ENCODE results near the gene FHOD3. TPM values are rescaled to one million over a fixed set of nuclear protein-coding genes. Genes with fewer than 3 reads are reported as not detected.

The FHOD3 gene
- total RNA-seq, 1 donor from 2014 or later = 0.40 TPM

DNA sequence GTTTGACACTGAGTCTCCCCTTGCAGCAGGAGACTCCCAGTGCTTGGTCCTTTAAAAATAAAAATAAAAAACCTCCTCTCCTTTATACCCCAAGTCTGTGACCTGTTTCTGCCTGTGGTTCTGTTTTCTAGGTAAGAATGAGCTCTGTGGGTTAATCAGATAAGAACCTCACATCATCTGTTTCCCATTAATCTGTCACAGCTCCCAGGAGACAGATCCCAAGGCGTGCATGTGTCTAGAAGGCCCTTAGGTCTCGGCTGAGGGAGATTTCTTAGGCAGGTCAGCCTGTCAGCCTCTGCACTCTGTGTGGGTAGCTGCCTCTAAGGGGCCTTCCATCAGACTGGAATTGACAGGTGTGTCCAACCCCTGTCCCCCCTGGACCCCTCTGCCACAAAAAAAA is 80.7 kb downstream of the FHOD3 start:
- DNase-seq (ENCODE audit: low spot score) = no peak
- ATAC-seq = no peak

DNA sequence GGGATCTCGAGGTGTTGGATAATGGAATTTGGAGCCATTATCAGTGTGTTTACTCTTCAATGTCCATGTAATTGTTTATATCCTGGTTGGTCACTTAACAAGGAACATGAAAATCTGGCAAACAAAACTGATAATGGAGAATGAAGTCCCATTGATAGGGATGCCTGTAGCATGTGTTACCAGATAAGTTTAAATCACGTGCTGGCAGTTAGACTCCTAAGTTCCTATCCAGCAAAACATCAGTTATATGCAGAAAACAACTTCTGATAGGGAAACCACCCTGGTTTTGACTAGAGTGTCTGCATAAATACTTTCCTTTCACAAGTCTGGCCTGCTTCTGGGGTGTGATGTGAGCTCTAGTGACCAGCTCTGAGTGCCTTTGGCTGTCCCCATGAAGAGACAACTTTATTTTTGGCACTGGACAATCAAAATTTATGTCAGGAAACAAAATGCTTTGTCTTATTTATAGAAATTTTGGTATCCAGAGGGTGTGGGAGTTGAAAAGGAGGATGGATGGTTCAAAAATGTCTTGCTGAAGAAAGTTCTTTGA is 82.0 kb downstream of the FHOD3 start:
- no peak for DNase-seq (ENCODE audit: low spot score)
- no peak for ATAC-seq

- ATAC-seq = no peak
- no peak for DNase-seq (ENCODE audit: low spot score)
Observed at GRCh38 chr18:36380173-36380827, 82.8 kb downstream of the FHOD3 start.

DNA sequence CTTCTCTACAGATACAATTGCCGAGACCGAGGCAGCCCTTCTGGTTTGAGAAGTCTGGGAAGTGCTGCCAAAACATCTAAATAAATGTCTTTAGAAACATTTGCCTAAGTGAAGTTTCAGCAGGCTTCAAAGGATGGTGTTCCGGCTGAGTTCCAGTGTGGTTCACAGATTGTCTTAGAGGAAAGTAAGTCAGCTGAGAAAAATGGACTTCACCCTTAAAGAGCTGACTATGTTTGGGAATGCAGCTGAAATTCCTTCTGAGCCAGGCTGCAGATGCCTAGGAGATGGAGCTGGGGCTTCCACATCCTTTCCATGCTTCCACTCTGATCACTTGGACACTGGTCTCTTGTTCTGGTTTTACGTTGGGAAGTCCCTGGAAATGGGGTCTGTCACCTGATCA is 83.6 kb downstream of the FHOD3 start:
- ATAC-seq (no peak), DNase-seq (ENCODE audit: low spot score) (no peak)

- ATAC-seq = no peak
- no peak for DNase-seq (ENCODE audit: low spot score)
Observed at GRCh38 chr18:36382854-36383253, 85.3 kb downstream of the FHOD3 start.

DNA sequence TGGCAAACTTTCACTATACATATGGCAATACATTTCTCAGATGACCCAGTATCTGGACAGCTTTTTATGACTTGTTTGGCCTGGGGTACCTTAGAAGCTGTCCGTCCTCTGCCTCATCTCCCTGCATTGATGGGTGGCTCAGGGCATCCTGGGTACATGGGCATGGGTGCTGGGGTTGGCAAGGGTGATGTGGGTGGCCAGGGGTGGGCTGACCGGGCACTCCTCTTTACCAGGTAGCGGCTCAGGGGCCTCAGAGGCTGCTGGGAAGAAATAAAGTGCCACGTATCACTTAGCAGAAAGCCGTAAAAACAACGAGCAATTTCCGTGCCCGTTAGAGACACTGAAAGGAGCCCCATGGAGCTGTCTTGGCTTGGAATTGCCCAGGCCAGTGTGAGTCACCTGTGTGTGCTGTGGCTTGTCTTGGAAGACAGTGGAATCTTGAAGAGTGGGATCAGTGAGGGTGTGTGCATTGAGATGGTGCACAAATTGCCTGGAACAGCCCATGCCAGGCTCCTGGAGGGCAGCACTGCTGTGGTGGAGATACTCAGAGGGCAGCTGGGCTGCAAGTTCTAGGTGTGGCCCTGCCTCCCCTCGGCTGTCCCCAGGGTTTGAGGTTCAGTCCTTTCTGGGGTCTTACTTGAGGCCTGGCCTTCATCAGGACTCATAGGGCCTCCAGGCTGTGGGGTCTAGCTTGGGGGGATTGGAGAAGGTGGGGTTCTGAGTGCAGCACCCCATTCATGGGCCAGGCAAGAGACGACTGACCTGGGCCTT is 88.8 kb downstream of the FHOD3 start:
- ATAC-seq = no peak

DNA sequence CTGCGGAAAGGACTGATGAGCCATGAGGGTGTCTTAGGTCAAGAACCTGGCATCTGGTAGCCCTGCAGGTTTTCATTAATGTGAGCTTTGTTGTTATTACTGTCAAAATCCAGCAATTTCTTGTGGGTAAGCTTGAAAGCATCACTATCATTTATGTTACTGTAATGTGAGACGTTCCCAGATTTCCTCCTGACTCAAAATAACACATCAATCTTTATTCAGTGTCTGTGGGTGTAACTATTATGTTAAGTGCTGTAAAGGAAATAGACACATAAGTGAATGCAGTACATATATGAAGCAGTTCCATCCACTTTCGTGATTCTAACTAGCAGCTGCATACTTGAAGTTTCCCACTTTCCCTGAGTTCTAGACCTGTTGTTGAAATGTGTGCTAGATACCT is 89.8 kb downstream of the FHOD3 start:
- DNase-seq (ENCODE audit: low spot score) (no peak), ATAC-seq (no peak)

More for the DNA sequence above, 88.8 kb downstream of the FHOD3 start:
- DNase-seq (ENCODE audit: low spot score) = no peak

- ATAC-seq (no peak), DNase-seq (ENCODE audit: low spot score) (no peak)
Observed at GRCh38 chr18:36388310-36388709, 90.8 kb downstream of the FHOD3 start.

DNA sequence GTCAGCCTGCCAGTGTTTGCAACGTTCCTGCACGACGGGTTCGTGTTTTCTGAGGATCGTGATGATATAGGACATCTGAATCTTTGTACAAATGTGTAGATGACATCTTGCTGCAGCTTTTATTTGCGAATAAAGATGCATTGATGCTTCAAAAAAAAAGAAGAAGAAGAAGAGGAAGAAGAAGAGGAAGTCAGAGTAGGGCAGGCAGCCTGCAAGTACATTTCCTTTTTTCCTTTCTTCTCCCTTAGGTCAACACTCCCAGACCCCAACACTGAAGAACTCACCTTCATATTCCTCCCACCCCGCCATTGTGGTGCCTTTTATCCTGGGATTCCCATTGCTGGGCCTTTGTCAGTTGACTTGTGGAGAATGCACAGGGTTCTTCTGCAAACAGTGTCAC is 91.5 kb downstream of the FHOD3 start:
- DNase-seq (ENCODE audit: low spot score) (no peak), ATAC-seq (no peak)

- DNase-seq (ENCODE audit: low spot score) (no peak), ATAC-seq (no peak)
Observed at GRCh38 chr18:36389811-36390581, 92.5 kb downstream of the FHOD3 start.

DNA sequence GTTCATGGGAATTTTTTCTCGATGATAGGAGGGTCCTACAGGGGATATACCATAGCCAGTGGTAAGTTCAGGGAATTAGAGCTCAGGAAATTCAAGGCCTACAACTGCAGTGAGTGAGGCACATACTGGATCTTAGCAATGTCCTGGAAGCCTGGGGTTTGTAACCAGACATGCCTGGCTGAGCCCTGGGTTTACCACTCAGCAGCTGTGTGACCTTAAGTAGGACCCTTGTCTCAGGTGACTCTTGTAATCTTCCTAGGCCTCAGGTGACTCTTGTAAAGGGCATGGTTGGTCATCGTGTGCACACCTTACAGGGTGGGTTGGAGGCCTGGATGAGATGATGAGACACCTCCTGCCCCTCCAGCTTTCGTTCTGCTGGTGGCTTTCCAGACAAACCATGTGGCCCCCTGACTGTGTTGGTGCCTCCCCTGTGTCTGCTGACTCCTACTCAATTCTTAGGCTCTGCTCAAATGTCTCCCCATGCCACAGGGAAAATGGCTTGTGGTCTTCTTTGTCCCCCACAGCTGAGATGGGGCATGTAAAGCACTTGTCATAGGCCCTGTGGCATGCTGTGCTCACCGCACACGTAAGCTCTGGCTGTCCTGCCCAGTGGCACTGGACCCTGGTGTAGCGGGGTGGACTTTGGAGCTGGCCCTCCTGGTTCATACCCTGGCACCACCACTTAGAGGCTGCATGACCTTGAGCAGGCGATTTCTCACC is 94.1 kb downstream of the FHOD3 start:
- DNase-seq (ENCODE audit: low spot score) (no peak), ATAC-seq (no peak)

GRCh38 chr18:36392164-36392978 is 94.9 kb downstream of the FHOD3 start:
- DNase-seq (ENCODE audit: low spot score) = no peak
- ATAC-seq = no peak

DNA sequence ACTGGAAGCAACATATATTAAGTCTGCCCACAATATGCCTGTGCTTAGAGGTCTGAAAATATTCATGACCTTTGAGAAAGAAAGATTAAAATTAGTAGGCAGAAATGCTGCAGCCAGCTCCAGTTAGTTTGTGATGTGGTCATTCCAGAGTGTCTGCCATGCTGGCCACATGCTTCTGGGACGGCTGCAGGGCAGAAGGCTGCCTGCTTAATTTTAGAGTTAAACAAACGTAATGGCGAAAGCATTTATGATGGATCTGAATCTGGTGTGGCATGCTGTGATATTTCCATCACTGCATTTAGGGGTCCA is 95.4 kb downstream of the FHOD3 start:
- no peak for ATAC-seq
- no peak for DNase-seq (ENCODE audit: low spot score)

DNA sequence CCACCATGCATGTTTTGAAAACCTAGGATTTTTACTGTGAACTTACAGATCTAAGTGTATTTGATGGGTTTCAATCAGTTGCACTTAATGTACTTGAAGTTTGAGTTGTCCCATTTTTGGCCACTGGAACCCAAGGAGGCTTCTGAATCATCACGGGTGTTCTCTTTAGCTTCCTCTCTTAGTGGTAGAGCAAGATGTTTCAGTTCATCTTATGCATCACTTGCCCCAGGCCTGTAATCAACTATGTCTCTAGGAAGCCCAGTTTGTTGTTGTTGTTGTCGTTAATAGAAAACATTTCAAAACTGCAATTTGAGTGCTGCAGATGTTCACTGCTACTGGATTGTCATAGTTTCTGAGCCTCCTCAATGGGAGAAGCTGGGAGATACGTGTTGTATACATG is 97.0 kb downstream of the FHOD3 start:
- no peak for DNase-seq (ENCODE audit: low spot score)
- ATAC-seq = no peak

GRCh38 chr18:36396190-36396589 is 98.7 kb downstream of the FHOD3 start:
- no peak for DNase-seq (ENCODE audit: low spot score)
- ATAC-seq = no peak

DNA sequence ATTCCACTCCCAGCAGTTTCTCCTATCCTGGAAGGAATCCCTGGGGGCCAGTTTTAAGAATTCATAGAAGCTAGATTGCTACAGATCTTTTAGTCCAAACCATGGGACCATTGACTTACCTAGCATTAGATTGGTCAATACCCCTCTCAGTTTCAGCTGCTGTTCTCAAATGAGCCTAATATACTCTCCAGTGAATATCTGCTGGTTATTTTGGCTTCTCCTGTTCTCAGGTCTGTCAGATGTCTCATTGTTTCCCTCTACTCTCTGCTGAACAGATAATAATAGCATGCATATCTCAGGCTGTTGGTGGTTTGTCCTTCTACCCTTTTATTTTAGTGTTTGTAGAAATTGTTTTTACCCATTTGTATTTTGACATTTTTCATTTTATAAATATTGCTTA is 99.5 kb downstream of the FHOD3 start:
- DNase-seq (ENCODE audit: low spot score) (no peak), ATAC-seq (no peak)

- ATAC-seq (no peak), DNase-seq (ENCODE audit: low spot score) (no peak)
Observed at GRCh38 chr18:36398419-36398818, 100.9 kb downstream of the FHOD3 start.

DNA sequence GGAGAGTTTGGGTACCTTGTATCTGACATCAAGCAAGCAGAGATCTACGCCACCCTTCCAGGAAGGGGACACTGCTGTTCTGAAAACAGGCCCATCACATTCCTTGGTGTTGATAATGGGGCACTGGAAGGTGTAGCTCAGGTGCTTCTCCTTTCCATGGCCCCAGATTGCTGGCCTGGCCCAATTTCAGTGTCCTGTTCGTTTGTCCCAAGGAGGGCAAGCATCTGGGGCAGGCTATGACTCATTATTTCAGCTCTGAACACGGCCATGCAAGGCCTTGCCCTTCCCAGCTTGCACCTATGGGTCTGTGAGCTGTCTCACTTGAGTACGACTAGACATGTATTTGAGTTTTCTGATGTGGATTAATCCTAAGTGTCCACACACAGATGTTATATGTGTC is 101.5 kb downstream of the FHOD3 start:
- no peak for DNase-seq (ENCODE audit: low spot score)
- ATAC-seq = no peak

DNA sequence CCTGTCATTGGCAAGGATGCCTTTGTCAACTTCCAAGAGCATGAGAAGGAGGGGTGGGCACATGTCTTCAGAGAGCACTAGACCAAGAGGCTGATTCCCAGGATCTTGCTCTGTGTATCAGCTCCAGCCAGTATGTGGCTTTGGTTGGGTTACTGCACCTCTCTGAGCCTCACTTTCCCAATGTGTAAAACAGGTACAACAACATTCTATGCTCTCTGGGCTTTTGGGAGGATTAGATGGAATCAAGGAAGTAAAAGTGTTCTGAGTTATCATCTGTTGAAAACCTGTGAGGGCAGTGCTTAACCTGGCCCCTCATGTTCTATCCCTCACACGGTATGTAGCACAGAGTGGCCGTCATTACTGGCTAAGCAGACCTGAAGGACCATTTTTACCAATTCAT is 103.9 kb downstream of the FHOD3 start:
- ATAC-seq (no peak), DNase-seq (ENCODE audit: low spot score) (no peak)

- no peak for DNase-seq (ENCODE audit: low spot score)
- no peak for ATAC-seq
Observed at GRCh38 chr18:36402765-36403396, 105.4 kb downstream of the FHOD3 start.

Data from left lobe of liver (tissue), 2 donors.